Raji (cell line): Measurements from ENCODE around the gene PLA2G3.

Experiments
- POLR2A ChIP-seq: IDR thresholded peaks from 2 replicates; pipeline ENCODE4 v1.6.1; 2011; ENCODE audit warnings: low read depth, low read length, control low read depth; ENCODE audit not compliant: insufficient read depth

Gene PLA2G3

DNA sequence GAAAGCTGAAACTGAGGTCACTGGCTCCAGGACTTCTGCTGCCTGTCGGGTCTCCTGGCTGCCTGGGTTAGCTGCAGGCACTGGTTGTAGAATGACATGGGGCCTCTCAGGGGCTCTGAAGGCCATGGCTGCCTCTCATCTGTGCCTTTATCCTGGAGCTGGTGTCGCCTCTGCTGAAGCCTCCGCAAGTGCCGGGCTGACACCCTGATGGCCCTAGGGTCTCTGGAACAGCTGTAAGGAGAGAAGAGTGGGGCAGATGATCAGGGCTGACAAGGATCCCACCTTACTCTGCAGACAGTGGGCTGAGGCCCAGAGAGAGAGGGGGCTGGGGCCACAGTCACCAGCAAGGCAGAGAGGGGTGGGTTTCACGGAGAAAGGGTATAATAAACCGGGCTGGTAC is 4.6 kb downstream of the PLA2G3 start:
- TF ChIP-seq POLR2A, result no peak

DNA sequence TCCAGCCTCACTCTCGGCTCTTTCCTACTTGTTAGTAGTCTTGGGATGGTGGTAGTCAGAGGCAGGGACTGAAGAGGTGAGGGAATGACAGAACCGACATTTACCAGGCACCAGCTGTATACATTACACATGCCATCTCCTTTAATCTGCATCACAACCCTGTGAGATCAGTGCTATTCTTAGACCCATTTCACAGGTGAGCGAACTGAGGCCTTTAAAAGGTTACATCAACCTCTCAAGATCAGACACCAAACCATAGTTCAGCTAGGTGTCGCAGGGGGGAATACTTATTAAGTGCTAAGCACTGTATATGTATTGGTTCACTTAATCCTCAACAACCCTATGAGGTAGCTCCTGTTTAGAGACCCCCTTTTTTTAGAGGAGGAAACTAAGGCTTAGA is 5.6 kb downstream of the PLA2G3 start:
- TF ChIP-seq POLR2A, result no peak

DNA sequence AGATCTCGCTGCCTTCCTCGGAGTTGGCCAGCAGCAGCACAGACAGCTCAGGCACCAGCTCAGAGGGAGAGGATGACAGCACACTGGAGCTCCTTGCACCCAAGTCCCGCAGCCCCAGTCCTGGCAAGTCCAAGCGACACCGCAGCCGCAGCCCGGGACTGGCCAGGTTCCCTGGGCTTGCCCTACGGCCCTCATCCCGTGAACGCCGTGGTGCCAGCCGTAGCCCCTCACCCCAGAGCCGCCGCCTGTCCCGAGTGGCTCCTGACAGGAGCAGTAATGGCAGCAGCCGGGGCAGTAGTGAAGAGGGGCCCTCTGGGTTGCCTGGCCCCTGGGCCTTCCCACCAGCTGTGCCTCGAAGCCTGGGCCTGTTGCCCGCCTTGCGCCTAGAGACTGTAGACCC is 6.4 kb downstream of the PLA2G3 start:
- TF ChIP-seq POLR2A, result no peak

DNA sequence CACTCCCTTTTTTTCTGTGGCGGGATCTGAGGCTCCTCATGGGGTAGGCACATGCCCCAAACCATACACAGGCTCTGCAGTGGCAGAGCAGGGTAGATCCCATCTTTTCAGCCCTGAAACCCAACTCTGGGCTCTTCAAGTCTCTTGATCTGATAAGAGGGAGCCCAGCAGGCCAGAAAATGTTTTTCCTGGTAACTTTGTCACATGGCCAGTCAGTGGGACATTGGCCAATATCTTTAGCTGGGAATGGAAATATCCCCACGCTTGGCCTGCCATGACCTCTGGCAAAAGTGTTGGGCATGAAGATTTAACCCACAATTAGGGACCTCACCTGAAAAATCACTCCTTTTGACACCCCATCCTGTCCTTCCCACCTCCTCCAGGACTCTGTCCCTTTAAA is 9.4 kb downstream of the PLA2G3 start:
- TF ChIP-seq POLR2A, result no peak

DNA sequence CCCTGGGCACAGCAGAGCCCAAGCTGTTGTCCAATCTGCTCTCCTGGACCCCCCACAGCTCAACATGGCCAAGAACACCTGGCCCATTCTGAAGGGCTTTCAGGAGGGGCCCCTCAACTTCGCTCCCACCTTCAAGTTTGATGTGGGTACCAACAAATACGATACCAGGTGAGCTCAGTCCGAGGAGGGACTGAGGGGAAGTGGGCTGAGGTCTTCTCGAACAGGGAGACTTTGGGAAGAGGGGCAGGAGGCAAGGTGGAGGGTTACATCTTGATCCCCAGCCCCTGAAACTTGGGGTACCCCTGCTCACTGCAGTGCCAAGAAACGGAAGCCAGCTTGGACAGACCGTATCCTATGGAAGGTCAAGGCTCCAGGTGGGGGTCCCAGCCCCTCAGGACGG is 12.2 kb downstream of the PLA2G3 start:
- TF ChIP-seq POLR2A, result no peak

DNA sequence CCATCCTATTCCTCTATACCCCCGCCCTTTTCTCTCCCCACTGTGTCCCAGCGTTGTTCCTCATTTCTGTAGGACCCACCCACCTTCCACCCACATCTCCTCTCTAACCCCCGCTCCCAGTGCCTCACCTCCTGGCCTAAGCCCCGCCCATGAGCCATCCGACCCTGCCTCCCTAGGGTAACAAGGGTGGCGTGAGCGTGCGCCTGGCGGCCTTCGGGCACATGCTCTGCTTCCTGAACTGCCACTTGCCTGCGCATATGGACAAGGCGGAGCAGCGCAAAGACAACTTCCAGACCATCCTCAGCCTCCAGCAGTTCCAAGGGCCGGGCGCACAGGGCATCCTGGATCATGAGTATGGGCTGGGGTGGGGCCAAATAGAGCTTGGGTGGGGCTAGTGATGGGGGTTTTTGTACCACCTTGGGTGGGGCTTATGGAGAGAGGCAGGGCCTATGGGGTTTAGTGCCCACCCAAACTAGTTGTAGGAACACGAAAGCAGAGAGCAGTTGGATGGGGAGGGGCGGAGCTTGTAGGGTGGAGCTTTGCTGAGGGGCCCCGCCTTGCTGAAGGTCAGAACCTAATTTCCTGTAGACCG is 13.0 kb downstream of the PLA2G3 start:
- no peak for TF ChIP-seq POLR2A

DNA sequence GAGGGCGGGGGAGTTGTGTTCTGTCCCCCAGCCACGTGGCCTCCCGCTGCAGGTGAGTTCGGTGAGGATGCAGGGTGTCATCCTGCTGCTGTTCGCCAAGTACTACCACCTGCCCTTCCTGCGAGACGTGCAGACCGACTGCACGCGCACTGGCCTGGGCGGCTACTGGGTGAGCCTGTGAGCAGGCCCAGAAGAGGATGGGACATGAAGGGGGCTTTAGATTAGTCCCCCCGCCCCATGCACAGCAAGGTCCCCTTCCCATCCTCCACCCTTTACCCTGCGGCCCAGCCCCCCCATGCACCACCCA is 13.5 kb downstream of the PLA2G3 start:
- TF ChIP-seq POLR2A, result no peak

DNA sequence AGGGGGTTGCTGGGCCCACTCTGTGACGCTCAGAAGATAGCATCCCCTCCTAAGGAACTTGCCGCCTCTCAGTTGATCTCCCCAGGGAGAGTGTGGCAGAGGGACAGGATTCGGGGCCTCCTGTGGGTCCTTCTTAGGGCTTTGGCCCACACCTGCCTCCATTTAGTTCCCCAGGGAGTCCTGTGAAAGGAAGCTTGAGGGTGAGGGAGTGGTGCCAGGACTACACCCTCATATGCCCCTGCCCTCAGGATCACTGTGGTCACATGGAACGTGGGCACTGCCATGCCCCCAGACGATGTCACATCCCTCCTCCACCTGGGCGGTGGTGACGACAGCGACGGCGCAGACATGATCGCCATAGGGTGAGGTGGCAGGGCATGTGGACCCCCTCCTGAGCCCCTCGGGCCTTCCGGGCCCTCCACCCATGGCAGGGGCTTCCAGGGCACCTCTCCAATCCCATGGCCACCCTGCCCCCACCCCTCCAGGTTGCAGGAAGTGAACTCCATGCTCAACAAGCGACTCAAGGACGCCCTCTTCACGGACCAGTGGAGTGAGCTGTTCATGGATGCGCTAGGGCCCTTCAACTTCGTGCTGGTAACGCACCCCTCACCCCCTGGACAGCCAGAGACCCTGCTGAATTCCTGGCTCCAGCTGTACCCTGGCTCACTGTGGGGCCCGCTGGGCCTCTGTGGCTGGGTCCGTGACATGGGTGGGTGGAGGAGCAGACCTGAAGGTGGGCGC is 14.0 kb downstream of the PLA2G3 start:
- no peak for TF ChIP-seq POLR2A

DNA sequence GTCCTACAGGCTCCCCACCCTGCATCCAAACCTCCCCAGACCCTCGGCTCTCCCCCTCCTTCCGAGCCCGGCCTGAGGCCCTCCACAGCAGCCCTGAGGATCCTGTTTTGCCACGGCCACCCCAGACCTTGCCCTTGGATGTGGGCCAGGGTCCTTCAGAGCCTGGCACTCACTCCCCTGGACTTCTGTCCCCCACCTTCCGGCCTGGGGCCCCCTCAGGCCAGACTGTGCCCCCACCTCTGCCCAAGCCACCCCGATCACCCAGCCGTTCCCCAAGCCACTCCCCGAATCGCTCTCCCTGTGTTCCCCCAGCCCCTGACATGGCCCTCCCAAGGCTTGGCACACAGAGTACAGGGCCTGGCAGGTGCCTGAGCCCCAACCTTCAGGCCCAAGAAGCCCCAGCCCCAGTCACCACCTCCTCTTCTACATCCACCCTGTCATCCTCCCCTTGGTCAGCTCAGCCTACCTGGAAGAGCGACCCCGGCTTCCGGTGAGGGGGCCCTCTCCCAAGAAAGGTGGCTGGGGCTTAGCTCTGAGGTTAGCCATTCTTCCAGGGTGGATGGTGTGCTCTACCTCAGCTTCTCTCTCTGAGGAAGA is 14.7 kb downstream of the PLA2G3 start:
- TF ChIP-seq POLR2A, result no peak

DNA sequence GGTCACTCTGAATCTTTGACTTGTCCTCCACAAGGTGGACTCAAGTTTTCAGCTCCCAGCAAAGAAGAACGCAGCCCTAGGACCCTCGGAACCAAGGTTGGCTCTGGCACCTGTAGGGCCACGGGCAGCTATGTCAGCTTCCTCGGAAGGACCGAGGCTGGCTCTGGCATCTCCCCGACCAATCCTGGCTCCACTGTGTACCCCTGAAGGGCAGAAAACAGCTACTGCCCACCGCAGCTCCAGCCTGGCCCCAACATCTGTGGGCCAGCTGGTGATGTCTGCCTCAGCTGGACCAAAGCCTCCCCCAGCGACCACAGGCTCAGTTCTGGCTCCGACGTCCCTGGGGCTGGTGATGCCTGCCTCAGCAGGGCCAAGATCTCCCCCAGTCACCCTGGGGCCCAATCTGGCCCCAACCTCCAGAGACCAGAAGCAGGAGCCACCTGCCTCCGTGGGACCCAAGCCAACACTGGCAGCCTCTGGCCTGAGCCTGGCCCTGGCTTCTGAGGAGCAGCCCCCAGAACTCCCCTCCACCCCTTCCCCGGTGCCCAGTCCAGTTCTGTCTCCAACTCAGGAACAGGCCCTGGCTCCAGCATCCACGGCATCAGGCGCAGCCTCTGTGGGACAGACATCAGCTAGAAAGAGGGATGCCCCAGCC is 15.4 kb downstream of the PLA2G3 start:
- TF ChIP-seq POLR2A, result no peak

DNA sequence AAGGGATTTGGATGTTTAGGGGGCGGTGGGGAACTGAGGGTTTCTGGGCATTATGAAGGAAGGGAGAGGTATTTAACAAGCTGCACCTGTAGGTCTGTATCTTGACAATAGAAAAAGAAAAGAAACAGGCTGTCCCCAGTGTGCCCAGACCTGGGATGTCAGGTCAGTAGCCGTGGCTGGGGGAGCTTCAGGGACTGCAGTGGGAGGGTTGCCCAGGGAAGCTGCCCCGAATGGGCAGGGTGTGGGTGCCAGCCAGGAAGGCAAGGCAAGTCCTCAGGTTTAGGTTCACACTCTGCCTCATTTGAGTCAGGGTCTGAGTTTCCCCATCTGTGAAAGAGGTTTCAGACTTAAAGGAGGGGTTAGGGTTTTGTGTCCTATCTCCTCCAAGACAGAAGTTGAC is 16.0 kb downstream of the PLA2G3 start:
- no peak for TF ChIP-seq POLR2A

DNA sequence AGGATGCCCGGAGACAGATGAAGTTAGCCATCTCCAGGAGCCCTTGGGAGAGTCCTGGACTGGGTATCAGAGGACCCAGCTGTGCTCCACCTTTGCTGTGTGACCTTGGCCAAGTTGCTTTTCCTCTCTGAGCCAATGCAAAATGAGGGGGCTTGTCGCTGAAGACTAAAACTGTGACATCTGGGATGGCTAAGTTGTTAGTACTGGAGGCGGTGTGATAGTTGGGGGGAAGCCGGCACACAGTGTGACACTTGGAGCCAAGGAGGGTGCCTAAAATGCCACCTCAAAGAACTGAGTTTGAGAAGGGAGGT is 17.1 kb downstream of the PLA2G3 start:
- no peak for TF ChIP-seq POLR2A

DNA sequence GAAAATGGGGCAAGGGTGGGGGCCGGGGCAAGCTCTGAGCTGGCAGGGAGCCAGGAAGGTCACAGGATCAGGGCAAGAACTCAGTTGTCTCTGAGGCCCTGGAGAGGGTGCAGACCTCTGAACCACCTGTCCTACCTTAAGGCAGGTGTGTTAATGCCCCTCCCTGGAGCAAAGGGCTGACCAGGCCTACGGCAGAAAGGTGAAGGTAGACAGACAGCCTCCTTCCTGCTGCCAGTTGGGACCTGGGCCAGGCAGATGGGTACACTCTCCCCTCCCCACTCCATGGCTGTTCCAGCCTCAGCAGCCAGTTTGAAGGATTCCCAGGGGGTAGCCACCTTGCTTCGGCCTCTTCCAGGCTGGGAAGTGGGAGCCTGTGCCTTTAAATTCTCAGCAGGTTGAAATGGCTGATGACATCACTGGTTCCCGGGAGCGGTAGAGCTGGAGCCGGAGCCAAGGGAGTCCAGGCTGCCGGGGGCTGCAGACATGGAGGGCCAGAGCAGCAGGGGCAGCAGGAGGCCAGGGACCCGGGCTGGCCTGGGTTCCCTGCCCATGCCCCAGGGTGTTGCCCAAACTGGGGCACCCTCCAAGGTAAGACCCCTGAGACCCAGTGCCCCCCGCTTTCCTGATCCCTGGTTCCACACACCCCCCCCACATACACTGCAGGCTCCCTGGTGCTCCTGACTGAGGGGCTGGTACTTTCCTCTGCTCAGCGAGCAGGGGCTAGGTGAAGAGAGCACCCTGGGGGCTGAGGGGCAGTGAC is 17.6 kb downstream of the PLA2G3 start, which contains the start of gene INPP5J:
INPP5J (plus strand) TSS at position 435 of the 760 bp plus-strand sequence; CDS start at position 484, 49 bp downstream.
- TF ChIP-seq POLR2A, result no peak

DNA sequence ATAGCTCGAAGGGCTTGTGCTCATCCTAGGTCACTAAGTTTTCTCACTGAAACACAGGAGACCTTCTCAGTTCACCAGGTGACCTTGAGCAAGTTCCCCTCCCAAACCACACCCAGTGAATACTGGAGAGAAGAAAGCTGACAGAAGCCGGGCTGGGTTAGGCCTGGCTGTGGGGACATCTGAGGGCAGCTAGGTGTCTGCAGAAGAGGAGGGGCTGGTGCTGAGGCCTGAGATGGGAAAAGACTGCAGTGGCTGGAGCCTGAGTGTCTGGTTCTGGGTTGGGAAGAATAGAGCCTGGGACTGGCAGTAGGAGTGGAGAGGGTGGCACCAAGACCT is 18.1 kb downstream of the PLA2G3 start:
- TF ChIP-seq POLR2A, result no peak

DNA sequence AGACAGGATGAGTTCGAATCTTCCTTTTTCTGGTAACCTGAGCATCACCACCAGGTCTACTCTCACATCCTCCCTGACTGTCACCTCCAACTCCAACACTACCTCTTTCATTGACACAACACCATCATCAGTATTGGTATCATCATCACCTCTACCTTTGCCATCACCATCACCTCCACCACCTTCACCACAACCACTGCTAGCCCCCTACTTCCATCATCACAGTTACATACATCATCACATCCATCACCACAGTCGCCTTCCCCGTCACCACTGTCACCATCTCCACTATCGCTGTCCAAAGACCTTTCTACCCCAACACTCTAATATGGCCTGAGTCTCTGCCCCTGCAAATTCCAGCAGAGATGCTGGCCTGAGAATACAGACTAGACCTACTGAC is 18.9 kb downstream of the PLA2G3 start:
- TF ChIP-seq POLR2A, result no peak

DNA sequence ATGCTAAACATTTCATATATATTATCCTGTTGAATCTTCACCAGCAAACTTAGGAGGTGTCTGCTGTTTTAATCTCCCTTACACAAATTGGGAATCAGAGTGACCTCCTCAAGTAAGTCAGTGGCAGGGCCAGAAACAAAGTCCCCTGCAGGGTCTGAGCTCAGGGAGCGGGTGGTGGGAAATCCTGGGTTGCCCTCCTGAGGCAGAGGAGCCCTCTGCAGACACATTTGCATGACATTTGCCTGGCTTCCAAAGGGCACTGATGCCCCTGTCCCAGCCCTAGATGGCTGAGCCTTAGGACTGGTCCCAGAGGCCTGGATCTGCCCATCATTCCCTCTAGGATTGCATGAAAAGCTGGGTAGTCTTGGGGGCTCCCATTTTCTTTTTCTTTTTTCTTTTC is 19.7 kb downstream of the PLA2G3 start:
- no peak for TF ChIP-seq POLR2A
